ENCODE measurements around the gene SEC11C. TPM values are rescaled to one million over a fixed set of nuclear protein-coding genes. Genes with fewer than 3 reads are reported as not detected.
A peak's percentile ranks its signal among the peaks of the same experiment; 100 is the strongest.
"Not testable (repeated sequence)": the region's sequence is repeated elsewhere in the genome, so short reads cannot be mapped to it uniquely, and the experiment has no call there.

The SEC11C gene
- total RNA-seq, 1 donor from 2014 or later = 70.5 TPM

GRCh38 chr18:59141294-59142068 is 1.8 kb downstream of the SEC11C start:
- no peaks in the 10 kb centered on the region for H3K36me3 Mint-ChIP-seq
- TF ChIP-seq CTCF (conservative IDR thresholded peaks at IDR 0.05) = no peak
- H3K27ac Mint-ChIP-seq = peak overlapping the region; percentile 79
- peaks cover 20% of the 10 kb centered on the region for H3K4me1 Mint-ChIP-seq (ENCODE audit: unreplicated experiment)
- no peak for DNase-seq (ENCODE audit: extremely low spot score, unreplicated experiment)
- peaks cover 9% of the 10 kb centered on the region for H3K27me3 Mint-ChIP-seq
- H3K9me3 Mint-ChIP-seq = no peaks in the 10 kb centered on the region
- H3K4me3 Mint-ChIP-seq = peak overlapping the region; percentile 95

GRCh38 chr18:59142274-59142673 is 2.6 kb downstream of the SEC11C start:
- no peaks in the 10 kb centered on the region for H3K9me3 Mint-ChIP-seq
- H3K36me3 Mint-ChIP-seq = no peaks in the 10 kb centered on the region
- H3K4me3 Mint-ChIP-seq = peak overlapping the region; percentile 95
- H3K27me3 Mint-ChIP-seq = peaks cover 3% of the 10 kb centered on the region
- no peak overlapping the region for H3K27ac Mint-ChIP-seq
- DNase-seq (ENCODE audit: extremely low spot score, unreplicated experiment) = no peak
- H3K4me1 Mint-ChIP-seq (ENCODE audit: unreplicated experiment) = peaks cover 20% of the 10 kb centered on the region
- TF ChIP-seq CTCF (conservative IDR thresholded peaks at IDR 0.05) = no peak

- not testable (repeated sequence) for H3K27me3 Mint-ChIP-seq; H3K36me3 Mint-ChIP-seq; DNase-seq (ENCODE audit: extremely low spot score, unreplicated experiment); H3K9me3 Mint-ChIP-seq
- Mint-ChIP-seq H3K4me1 (ENCODE audit: unreplicated experiment) (peaks cover 20% of the 10 kb centered on the region), H3K4me3 (peak overlapping the region; percentile 95), H3K27ac (peak overlapping the region; percentile 15)
Measured at GRCh38 chr18:59142800-59143416, 3.2 kb downstream of the SEC11C start.

GRCh38 chr18:59143441-59143840 is 3.8 kb downstream of the SEC11C start:
- no peak for TF ChIP-seq CTCF (conservative IDR thresholded peaks at IDR 0.05)
- Mint-ChIP-seq H3K9me3 (no peaks in the 10 kb centered on the region), H3K27ac (no peak overlapping the region), H3K36me3 (no peaks in the 10 kb centered on the region), H3K27me3 (no peaks in the 10 kb centered on the region), H3K4me1 (ENCODE audit: unreplicated experiment) (peaks cover 20% of the 10 kb centered on the region), H3K4me3 (no peak overlapping the region)
- DNase-seq (ENCODE audit: extremely low spot score, unreplicated experiment) = no peak

- Mint-ChIP-seq H3K4me1 (ENCODE audit: unreplicated experiment) (peaks cover 20% of the 10 kb centered on the region), H3K27ac (no peak overlapping the region), H3K9me3 (no peaks in the 10 kb centered on the region), H3K4me3 (no peak overlapping the region), H3K36me3 (no peaks in the 10 kb centered on the region), H3K27me3 (no peaks in the 10 kb centered on the region)
- DNase-seq (ENCODE audit: extremely low spot score, unreplicated experiment) = no peak
- no peak for TF ChIP-seq CTCF (conservative IDR thresholded peaks at IDR 0.05)
Measured at GRCh38 chr18:59144483-59144882, 4.8 kb downstream of the SEC11C start.

- Mint-ChIP-seq H3K9me3 (no peaks in the 10 kb centered on the region), H3K27ac (no peak overlapping the region), H3K4me3 (no peak overlapping the region), H3K4me1 (ENCODE audit: unreplicated experiment) (peaks cover 20% of the 10 kb centered on the region), H3K27me3 (no peaks in the 10 kb centered on the region), H3K36me3 (no peaks in the 10 kb centered on the region)
- DNase-seq (ENCODE audit: extremely low spot score, unreplicated experiment) = no peak
- no peak for TF ChIP-seq CTCF (conservative IDR thresholded peaks at IDR 0.05)
Measured at GRCh38 chr18:59145055-59145454, 5.4 kb downstream of the SEC11C start.
